GM11168 (cell line): Measurements from ENCODE around the gene SFI1.
"Not testable (repeated sequence)": the region's sequence is repeated elsewhere in the genome, so short reads cannot be mapped to it uniquely, and the experiment has no call there.

Experiments used
- in situ Hi-C: fragments of 300-500 bp; cut with MboI; formaldehyde crosslinking; loops from one replicate; pipeline ENCODE4 v1.12.0; 2022; ENCODE audit warnings: low sequenced_read_pairs; ENCODE audit not compliant: unreplicated experiment

Gene SFI1

GRCh38 chr22:31496007-31496734, at the start of gene SFI1:
SFI1 (plus strand) TSS chr22:31496536; CDS start chr22:31508285, 11,749 bp downstream.
- in situ Hi-C loops, result no loop called here

- in situ Hi-C loops, result no loop called here
Measured at GRCh38 chr22:31446767-31447166, 49.6 kb upstream of the SFI1 start.

- in situ Hi-C loops, result no loop called here
Measured at GRCh38 chr22:31447337-31447736, 49.0 kb upstream of the SFI1 start.

- in situ Hi-C loops, result no loop called here
Measured at GRCh38 chr22:31448382-31448781, 48.0 kb upstream of the SFI1 start.

GRCh38 chr22:31449506-31449905, 46.8 kb upstream of the SFI1 start:
- in situ Hi-C loops, result no loop called here

GRCh38 chr22:31451709-31452571, 44.4 kb upstream of the SFI1 start:
- in situ Hi-C loops, result no loop called here

- in situ Hi-C loops, result no loop called here
Measured at GRCh38 chr22:31461699-31462098, 34.6 kb upstream of the SFI1 start.

- in situ Hi-C loops, result no loop called here
Measured at GRCh38 chr22:31465307-31465706, 31.0 kb upstream of the SFI1 start.

GRCh38 chr22:31474743-31475142, 21.6 kb upstream of the SFI1 start:
- in situ Hi-C loops, result no loop called here

- in situ Hi-C loops, result no loop called here
Measured at GRCh38 chr22:31475800-31476199, 20.5 kb upstream of the SFI1 start.

- in situ Hi-C loops, result no loop called here
Measured at GRCh38 chr22:31477329-31477728, 19.0 kb upstream of the SFI1 start.

GRCh38 chr22:31481129-31481528, 15.2 kb upstream of the SFI1 start:
- in situ Hi-C loops, result no loop called here

- in situ Hi-C loops, result not testable (repeated sequence)
Measured at GRCh38 chr22:31482470-31482869, 13.9 kb upstream of the SFI1 start.

GRCh38 chr22:31486369-31486768, 10.0 kb upstream of the SFI1 start:
- in situ Hi-C loops, result not testable (repeated sequence)

- in situ Hi-C loops, result no loop called here
Measured at GRCh38 chr22:31486951-31487350, 9.4 kb upstream of the SFI1 start.

- in situ Hi-C loops, result no loop called here
Measured at GRCh38 chr22:31488346-31488883, 7.9 kb upstream of the SFI1 start.

GRCh38 chr22:31488988-31489617, 7.2 kb upstream of the SFI1 start:
- in situ Hi-C loops, result no loop called here

- in situ Hi-C loops, result no loop called here
Measured at GRCh38 chr22:31489632-31490495, 6.5 kb upstream of the SFI1 start, which contains the start of gene EIF4ENIF1. EIF4ENIF1 (minus strand) TSS chr22:31489842; CDS start chr22:31488718, 1,124 bp downstream.

- in situ Hi-C loops, result no loop called here
Measured at GRCh38 chr22:31490496-31490925, 5.8 kb upstream of the SFI1 start.
